Liver (tissue), 3 donors: Measurements from ENCODE around the gene USP53.

Source experiments
- ATF3 ChIP-seq: IDR thresholded peaks from 2 replicates; pipeline ENCODE4 v1.6.1; 2016; ENCODE audit warnings: antibody characterized with exemption
- CTCF ChIP-seq: fragments of 150-350 bp; IDR thresholded peaks from 2 replicates; pipeline ENCODE4 v1.5.1; 2017; ENCODE audit warnings: improper control_type of control experiment, low read depth, low read length; ENCODE audit not compliant: missing input control
- JUND ChIP-seq, 2 donors: IDR thresholded peaks; 2 replicates each; pipeline ENCODE4 v1.6.1; 2016; ENCODE audit warnings: antibody characterized with exemption in 2 of 2
- MAX ChIP-seq: IDR thresholded peaks from 2 replicates; pipeline ENCODE4 v1.6.1; 2016; ENCODE audit warnings: antibody characterized with exemption
- RAD21 ChIP-seq, 2 donors: IDR thresholded peaks; 2 replicates each; pipeline ENCODE4 v1.6.1; 2016; ENCODE audit warnings: antibody characterized with exemption in 2 of 2, mild to moderate bottlenecking in 2 of 2
- REST ChIP-seq: IDR thresholded peaks from 2 replicates; pipeline ENCODE4 v1.6.1; 2016; ENCODE audit warnings: antibody characterized with exemption, mild to moderate bottlenecking
- RXRA ChIP-seq, 2 donors: IDR thresholded peaks; 2 replicates each; pipeline ENCODE4 v1.6.1; 2017 to 2018; ENCODE audit warnings: antibody characterized with exemption in 2 of 2, mild to moderate bottlenecking in 1 of 2
- TAF1 ChIP-seq: conservative IDR thresholded peaks from 2 replicates; pipeline ENCODE4 v1.6.1; 2016; ENCODE audit warnings: antibody characterized with exemption, mild to moderate bottlenecking
- ZBTB33 ChIP-seq: IDR thresholded peaks from 2 replicates; pipeline ENCODE4 v1.6.1; 2016; ENCODE audit warnings: antibody characterized with exemption
- donor health status: healthy.
- donor health status: healthy.

- TF ChIP-seq MAX, result no peak
- no peak for TF ChIP-seq CTCF
- no peak for TF ChIP-seq ZBTB33
- no peak for TF ChIP-seq RXRA (IDR thresholded peaks at IDR 0.05)
- TF ChIP-seq REST, result no peak
- no peak for TF ChIP-seq JUND (IDR thresholded peaks at IDR 0.05)
- no peak for TF ChIP-seq RAD21 (IDR thresholded peaks at IDR 0.05)
- TF ChIP-seq ATF3, result no peak
- no peak for TF ChIP-seq TAF1
These were observed 52.2 kb downstream of the USP53 start for GRCh38 chr4:119264743-119265142.
